Endothelial cell (in vitro differentiated cells): ENCODE measurements around the gene BEND5. TPM values are rescaled to one million over a fixed set of nuclear protein-coding genes. Genes with fewer than 3 reads are reported as not detected.

Source experiments
- DNase-seq: peaks from one replicate; pipeline ENCODE4 v3.0.0; 2021; ENCODE audit warnings: low spot score
- H3K27ac Mint-ChIP-seq: one replicate; pipeline ENCODE4 v1.8.0; 2021; ENCODE audit warnings: mixed read lengths, inconsistent platforms; ENCODE audit not compliant: unreplicated experiment
- H3K27me3 Mint-ChIP-seq: one replicate; pipeline ENCODE4 v1.8.0; 2021; ENCODE audit warnings: mild to moderate bottlenecking, moderate library complexity, mixed read lengths, inconsistent platforms; ENCODE audit not compliant: unreplicated experiment
- H3K36me3 Mint-ChIP-seq: one replicate; pipeline ENCODE4 v1.8.0; 2021; ENCODE audit warnings: mild to moderate bottlenecking, low read depth, mixed read lengths, inconsistent platforms; ENCODE audit not compliant: unreplicated experiment
- H3K4me1 Mint-ChIP-seq: one replicate; pipeline ENCODE4 v1.8.0; 2021; ENCODE audit warnings: mild to moderate bottlenecking, mixed read lengths, inconsistent platforms; ENCODE audit not compliant: unreplicated experiment
- H3K4me3 Mint-ChIP-seq: one replicate; pipeline ENCODE4 v1.8.0; 2021; ENCODE audit warnings: mild to moderate bottlenecking, mixed read lengths, inconsistent platforms; ENCODE audit not compliant: unreplicated experiment
- H3K9me3 Mint-ChIP-seq: one replicate; pipeline ENCODE4 v1.8.0; 2021; ENCODE audit warnings: mixed read lengths, inconsistent platforms; ENCODE audit not compliant: unreplicated experiment
- total RNA-seq: library from RNA; stranded (reverse); fragmentation: NEBNext Ultra II Directional; extraction: Animal tissue kit (Norgen Biotek cat#: 25700); gene quantifications from one replicate; pipeline ENCODE4 v1.2.1, GENCODE V29; 2021; ENCODE audit not compliant: unreplicated experiment
- TF ChIP-seq, protein P1 (sequence below): fragments of 200-600 bp; sonication (generic); IDR thresholded peaks from one replicate; pipeline ENCODE4 v1.5.0; 2021; ENCODE audit warnings: antibody characterized with exemption; ENCODE audit not compliant: unreplicated experiment

BEND5 gene
- total RNA-seq, 1 donor from 2014 or later, result 9.1 TPM

GRCh38 chr1:48808496-48808895 lies 31.8 kb upstream of the BEND5 start:
- no peak for DNase-seq
- Mint-ChIP-seq H3K4me3 (no peak overlapping the region), H3K36me3 (no peaks in the 10 kb centered on the region), H3K27ac (no peak overlapping the region), H3K4me1 (no peaks in the 10 kb centered on the region), H3K9me3 (no peaks in the 10 kb centered on the region), H3K27me3 (peaks cover 1% of the 10 kb centered on the region)
- TF ChIP-seq, protein P1, sequence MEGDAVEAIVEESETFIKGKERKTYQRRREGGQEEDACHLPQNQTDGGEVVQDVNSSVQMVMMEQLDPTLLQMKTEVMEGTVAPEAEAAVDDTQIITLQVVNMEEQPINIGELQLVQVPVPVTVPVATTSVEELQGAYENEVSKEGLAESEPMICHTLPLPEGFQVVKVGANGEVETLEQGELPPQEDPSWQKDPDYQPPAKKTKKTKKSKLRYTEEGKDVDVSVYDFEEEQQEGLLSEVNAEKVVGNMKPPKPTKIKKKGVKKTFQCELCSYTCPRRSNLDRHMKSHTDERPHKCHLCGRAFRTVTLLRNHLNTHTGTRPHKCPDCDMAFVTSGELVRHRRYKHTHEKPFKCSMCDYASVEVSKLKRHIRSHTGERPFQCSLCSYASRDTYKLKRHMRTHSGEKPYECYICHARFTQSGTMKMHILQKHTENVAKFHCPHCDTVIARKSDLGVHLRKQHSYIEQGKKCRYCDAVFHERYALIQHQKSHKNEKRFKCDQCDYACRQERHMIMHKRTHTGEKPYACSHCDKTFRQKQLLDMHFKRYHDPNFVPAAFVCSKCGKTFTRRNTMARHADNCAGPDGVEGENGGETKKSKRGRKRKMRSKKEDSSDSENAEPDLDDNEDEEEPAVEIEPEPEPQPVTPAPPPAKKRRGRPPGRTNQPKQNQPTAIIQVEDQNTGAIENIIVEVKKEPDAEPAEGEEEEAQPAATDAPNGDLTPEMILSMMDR, result no peak

GRCh38 chr1:48807554-48808260 lies 31.0 kb upstream of the BEND5 start:
- H3K27ac Mint-ChIP-seq, result no peak overlapping the region
- no peaks in the 10 kb centered on the region for H3K4me1 Mint-ChIP-seq
- H3K36me3 Mint-ChIP-seq, result no peaks in the 10 kb centered on the region
- no peak for DNase-seq
- no peak overlapping the region for H3K4me3 Mint-ChIP-seq
- TF ChIP-seq, protein P1, result no peak
- H3K27me3 Mint-ChIP-seq, result peaks cover 1% of the 10 kb centered on the region
- H3K9me3 Mint-ChIP-seq, result no peaks in the 10 kb centered on the region

DNA sequence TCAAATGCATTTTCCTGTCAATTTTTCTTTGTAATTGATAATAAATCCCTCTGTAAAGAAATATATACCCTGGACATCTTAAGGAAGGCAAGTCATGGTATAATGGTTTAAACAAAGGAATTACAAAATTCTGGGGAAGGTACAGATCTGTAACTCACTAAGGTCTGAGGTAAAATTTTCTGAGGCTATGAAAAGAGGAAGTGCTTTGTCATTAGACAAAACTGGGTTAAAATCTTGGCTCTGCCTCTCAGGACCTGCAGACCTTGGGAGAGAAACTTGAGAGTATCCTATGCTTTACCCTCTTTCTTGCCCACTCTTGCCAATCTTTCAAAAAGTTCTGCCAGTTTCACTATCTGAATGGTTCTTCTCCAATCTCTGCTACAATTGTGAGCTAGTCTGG lies 26.8 kb upstream of the BEND5 start:
- TF ChIP-seq, protein P1, result no peak
- no peak for DNase-seq
- Mint-ChIP-seq H3K4me1 (peaks cover 4% of the 10 kb centered on the region), H3K27ac (no peak overlapping the region), H3K27me3 (peaks cover 1% of the 10 kb centered on the region), H3K4me3 (no peak overlapping the region), H3K9me3 (no peaks in the 10 kb centered on the region), H3K36me3 (no peaks in the 10 kb centered on the region)

DNA sequence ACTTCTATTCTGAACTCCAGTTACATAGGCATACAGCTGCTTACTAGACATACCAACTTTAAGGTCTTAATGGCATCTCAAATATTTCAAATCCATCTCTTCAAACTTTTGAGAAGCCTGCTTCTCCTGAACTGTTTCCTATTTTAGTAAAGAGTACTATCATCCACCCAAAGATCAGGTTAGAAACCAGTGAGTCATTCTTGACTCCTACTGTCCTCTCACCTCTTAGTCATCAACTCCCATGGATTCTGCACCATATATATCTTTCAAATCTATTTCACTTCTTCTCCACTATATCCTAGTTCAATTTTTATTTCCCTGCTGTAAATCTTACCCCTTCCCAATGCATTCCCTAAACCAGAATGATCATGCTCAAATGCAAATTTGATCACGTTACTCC lies 18.1 kb upstream of the BEND5 start:
- Mint-ChIP-seq H3K4me3 (no peak overlapping the region), H3K27ac (no peak overlapping the region), H3K36me3 (no peaks in the 10 kb centered on the region), H3K27me3 (no peaks in the 10 kb centered on the region), H3K4me1 (no peaks in the 10 kb centered on the region), H3K9me3 (no peaks in the 10 kb centered on the region)
- TF ChIP-seq, protein P1, result no peak
- DNase-seq, result no peak

DNA sequence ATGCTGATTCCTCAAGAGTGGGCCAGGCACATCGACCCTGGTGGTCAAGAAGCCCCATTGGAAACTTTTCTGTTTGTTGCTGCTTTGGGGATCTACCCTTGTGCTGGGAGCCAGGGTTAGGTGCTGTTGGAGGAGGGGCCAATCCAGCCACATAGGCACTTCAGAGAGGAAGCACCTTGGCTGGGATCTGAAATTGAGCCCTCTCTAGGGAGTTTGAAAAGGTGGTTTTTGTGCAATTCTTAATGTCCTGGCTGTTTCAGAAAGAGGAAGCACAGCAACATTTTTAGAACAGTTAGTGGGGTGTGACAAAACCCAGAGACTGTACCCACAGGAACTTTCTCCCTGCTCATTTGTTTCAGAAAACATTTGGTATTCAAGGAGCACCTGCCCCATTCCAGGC lies 17.2 kb upstream of the BEND5 start:
- H3K4me3 Mint-ChIP-seq, result no peak overlapping the region
- no peak overlapping the region for H3K27ac Mint-ChIP-seq
- H3K27me3 Mint-ChIP-seq, result no peaks in the 10 kb centered on the region
- H3K9me3 Mint-ChIP-seq, result no peaks in the 10 kb centered on the region
- H3K36me3 Mint-ChIP-seq, result no peaks in the 10 kb centered on the region
- H3K4me1 Mint-ChIP-seq, result no peaks in the 10 kb centered on the region
- DNase-seq, result no peak
- TF ChIP-seq, protein P1, result no peak
